Stimulated activated CD4-positive, alpha-beta T cell treated with anti-CD3 and anti-CD28 coated beads, Interleukin-4, amount 100 ng/mL, for 1 hour (primary cell): Measurements from ENCODE around the gene AGBL5.
"Not testable (repeated sequence)": the region's sequence is repeated elsewhere in the genome, so short reads cannot be mapped to it uniquely, and the experiment has no call there.

ENCODE experiments used
- DNase-seq: peaks from one replicate; pipeline ENCODE4 v3.0.0-alpha.2; 2020

AGBL5 gene

DNA sequence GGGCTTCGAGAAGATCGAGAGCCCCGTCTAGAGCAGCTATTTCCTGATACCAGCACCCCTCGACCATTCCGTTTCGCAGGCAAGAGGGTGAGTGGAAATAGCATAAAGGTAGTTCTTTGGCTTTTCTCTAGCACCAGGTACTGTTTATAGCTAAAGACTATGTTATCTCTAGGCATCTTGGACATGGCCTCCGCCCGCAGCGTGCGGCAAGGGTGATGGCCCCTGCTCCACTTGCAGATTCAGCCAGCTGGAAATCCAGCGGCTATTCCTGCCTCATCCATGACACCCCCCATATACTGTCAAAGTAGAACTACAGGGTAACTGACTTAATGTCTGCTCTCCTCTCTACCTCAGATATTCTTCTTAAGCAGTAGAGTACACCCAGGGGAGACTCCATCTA, 3.3 kb downstream of the AGBL5 start:
- DNase-seq = no peak

DNA sequence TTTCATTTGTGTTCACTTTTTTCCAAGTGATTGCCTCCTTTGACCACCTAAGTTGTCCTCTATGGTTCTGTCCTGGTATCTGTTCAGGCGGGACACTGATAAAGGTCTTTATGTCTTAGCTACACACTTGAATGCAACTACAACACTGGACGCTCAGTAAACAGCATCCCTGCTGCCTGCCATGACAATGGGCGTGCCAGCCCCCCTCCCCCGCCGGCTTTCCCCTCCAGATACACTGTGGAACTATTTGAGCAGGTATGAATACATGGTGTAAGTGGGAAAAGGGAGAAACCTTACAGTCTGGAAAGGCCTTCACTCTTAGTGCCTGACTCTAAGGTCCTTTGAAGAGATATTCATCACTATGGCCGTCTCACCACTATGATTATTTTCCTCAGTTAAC, 5.7 kb downstream of the AGBL5 start:
- no peak for DNase-seq

DNA sequence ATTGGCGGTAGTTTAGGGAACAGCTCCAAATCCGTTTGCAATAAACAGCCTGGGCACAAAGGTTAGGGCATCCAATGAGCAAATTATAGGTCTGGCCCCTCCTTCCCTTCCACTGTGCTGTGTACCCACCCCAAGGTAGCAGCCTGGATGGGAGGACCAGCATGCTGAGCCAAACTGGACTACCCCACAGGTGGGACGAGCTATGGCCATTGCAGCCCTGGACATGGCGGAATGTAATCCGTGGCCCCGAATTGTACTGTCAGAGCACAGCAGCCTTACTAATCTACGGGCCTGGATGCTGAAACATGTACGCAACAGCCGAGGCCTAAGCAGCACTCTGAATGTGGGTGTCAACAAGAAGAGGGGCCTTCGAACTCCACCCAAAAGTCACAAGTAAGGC, 6.7 kb downstream of the AGBL5 start:
- no peak for DNase-seq

DNA sequence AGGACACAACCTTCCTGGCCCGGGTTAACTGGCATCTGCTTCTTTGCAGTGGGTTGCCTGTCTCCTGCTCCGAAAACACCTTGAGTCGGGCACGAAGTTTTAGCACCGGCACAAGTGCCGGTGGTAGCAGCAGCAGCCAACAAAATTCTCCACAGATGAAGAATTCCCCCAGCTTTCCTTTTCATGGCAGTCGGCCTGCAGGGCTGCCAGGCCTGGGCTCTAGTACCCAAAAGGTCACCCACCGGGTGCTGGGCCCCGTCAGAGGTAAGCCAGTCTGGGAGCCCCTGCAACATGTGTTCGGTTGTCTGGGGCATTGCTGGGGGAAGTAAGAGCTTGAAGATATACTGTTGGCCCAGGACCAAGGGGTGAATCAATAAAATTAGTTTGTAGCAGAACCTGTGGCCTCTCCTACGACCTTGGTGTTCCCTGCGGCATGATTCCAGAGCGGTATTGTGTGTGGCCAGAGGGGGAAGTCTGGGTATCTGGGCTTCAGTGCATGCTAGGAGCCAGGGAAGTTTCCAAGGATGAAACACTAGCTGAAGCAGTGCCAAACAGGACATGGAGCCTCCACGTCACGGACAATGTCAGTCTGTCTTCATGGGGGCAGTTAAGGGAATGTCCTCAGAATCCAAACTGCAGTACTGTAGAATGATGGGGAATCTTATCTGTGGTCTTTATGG, 7.8 kb downstream of the AGBL5 start:
- DNase-seq = no peak

DNA sequence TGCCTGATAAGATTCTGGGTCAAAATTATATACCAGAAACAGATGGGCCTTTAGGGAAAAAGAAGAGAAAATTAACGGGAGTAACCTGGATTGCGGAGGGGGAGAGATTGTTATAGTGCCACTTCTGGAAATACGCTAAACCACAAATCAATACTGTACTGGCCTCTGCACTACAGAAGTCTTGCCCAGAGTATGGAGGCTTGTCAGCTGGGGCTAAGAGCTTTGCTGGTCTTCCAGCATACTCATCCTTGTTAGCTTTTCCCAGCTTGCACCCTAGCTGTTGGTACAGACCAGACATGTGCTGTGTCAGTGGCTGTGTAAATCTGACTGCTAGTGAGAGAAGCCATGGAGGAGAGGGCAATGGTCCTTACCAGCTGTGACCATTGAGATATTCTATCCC, 8.9 kb downstream of the AGBL5 start:
- no peak for DNase-seq

DNA sequence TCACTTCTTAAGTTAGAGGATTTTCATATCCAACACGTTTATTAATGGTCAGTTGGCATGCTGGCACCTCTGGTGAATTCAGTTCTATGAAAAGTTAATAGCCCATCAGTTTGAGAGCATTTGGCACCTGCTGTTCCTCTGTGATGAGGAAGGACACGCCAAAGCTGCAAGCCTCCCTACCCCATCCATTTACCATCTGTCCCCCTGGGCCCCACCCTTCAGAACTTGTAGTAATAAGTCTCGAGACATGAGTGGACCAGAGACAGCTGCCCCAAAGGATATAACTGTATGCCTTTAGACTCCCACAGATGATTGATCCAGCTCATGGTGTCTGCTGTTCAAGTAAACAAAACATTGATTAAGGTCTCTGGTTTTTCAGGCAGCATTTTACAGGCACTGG, 13.7 kb downstream of the AGBL5 start:
- DNase-seq = no peak

DNA sequence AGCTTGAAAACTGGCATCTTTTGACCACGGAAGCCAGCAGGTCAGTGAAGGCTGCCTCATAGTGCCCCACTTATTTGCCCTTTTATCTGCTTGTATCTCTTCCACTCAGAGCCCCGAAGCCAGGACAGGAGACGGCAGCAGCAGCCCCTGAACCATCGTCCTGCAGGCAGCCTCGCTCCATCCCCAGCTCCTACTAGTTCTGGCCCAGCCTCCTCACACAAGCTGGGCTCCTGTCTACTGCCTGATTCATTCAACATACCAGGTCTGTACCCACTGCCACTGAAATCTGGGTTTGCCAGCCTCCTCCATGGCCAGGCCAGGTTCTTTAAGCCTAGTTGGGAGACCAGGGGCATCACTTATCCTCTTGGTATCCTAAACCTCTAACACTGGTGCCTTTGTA, 15.9 kb downstream of the AGBL5 start:
- DNase-seq = no peak

DNA sequence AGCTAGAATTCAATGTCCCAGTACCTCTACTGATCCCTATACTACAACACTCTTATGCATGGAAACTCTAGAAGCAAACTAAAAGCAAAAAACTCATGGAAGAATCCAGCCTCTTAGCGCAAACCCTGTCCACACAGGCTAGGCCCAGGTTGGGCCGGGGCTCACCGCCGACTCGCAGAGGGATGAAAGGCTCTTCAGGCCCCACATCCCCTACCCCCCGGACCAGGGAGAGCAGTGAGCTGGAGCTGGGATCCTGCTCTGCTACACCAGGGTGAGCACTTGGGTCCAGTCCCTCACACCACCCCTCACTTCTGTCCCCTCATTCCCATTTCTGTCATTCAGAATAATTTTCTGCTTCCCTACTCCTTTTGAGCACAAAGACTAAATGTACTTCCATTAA, 18.0 kb downstream of the AGBL5 start:
- no peak for DNase-seq

DNA sequence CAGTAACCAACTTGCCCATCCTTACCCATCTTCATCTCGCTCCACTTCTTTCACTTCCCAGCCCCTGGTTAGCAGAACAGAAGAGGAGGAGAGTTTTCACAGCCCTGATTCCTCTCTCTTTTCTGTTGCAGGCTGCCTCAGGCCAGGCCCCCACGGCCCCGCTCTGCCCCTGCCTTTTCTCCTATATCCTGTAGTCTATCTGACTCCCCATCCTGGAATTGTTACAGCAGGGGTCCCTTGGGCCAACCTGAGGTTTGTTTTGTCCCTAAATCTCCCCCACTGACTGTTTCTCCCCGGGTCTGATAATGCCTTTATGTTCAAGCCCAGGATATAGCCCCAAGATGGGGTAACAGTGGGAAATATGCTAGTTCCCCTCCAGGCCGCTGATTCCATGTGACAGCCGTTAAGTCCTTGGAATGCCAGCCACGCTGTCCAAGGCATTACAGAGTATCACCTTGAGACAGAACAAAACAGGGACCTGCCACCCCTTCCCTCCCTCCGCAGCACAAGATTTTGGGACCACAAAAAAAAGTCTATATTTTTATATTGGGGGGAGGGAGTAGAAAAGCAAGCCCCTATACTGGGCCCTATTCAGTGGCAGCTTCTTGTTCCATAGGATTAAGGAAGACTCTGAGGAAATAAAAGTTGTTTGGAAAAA, 18.6 kb downstream of the AGBL5 start:
- no peak for DNase-seq

DNA sequence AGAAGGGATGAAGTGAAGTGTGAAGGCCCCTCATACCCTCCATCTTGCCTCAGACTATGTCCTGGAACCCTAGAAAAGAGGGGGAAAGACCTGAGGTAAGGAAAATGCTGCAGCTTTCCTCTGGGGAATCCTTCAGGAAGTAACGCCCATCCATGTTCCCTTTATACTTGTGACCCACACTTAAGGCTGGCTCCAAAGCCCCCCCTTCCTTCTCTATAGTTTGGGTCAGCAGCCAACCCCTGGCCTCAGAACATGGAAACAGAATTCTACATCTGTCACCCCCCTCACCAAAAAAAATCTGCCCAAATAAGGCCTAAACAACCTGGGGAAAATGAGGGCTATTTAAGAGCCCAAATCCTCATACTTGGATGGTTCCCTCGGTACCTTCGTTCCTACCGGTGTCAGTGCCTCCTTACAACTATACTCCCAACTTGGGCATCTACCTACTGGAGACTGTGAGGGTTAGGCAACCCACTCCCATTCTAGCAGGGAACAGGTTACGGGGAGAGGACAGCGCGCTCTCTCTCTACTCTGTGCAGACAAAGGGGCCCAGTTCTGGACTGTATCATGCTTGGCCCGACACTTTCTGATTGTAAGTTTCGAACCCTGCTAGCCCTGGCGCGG, 19.3 kb downstream of the AGBL5 start:
- no peak for DNase-seq

DNA sequence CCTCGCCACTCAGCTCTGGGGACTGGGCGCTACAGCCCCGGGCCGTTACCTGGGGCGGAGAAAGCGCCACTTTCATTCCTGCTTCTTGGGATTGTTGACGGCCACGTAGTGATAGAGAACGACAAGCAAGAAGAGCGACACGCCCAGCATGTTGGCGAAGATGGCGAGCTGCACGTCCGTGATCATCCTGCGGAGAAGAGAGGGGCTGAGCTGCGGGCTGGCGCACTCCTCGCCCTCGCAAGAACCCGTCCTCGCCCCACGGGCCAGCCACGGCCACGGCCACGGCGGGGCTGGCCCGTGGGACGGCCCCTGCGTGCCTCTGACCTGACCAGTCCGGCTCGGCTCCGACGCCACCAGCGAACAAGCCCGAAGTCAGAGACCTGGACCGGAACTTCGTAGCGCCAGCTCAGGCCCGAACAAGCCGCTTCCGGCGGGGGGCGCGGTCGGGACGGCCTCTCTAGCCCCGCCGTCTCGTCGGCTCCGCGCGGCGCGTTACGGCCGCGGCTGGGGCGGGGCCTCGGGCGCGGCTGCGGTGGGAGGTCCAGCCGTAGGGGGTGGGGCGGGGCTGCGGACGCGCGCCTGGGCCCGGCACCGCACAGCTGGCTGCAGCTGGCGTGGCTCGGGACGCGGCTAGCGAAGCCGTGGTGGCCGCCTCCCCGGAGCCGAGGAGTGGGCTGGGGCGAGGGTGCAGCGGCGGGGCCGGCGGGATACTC, 20.0 kb downstream of the AGBL5 start, which contains the start of gene OST4:
OST4 (minus strand) TSS at position 378 of the 713 bp plus-strand sequence.
- DNase-seq = peak; percentile 91

DNA sequence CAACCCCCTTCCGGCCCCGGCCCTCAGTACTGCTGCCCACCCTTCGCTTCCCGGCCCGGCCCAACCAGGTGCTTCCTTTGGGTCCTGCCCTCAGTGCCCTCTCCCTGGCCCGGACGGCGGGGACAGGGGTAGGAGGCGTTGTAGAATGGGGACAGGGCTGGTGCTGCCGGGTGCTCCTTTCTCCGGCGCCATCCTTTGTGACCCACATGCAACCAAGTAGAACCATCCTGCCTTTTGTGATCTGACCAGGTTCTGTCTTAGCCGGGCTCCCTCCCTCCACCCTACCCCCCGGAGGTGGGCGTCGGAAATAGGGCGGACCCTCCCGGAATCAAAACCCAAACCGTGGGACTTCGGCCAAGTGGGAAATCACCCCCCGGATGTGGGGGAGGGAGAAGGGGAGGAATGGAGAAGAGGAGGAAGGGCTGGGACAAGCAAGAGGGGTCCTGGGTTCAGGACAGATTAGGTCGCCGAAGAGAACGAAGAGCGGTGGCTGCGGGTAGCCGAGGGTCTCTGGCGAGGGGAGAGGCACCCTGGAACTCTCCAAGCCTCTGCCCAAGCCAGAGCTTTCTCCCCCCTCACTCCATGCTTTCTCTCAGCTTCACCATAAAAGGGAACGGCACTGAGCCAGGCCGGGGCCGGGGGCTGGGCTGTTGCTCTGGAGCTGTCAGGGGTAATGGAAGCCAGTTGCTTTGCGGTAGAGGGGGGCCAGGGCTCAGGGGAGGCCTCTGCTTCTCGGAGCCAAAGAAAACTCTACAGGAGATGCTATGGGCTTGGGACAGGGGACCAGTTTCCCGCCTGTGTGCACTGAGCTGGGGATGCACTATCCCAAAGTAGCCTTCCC, 20.7 kb downstream of the AGBL5 start:
- DNase-seq = peak; percentile 39

DNA sequence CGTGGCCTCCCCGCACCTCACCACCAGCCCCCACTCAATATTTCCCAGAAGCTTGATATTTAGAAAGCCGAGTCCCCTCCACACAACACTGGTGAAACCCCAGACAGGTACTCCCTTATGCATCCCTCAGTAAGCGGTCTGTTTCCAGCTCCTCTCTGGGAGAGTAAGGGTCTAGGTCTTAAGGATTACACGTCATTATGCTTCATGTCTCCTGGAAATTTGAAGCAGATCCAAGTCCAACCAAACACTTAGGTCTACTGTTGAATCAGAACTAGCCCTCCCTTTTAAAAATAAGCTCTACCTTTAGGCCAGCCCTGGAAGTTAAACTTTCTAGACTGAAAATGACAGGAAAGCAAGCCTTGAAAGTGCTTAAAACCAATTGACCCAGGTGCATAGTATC, 21.5 kb downstream of the AGBL5 start:
- no peak for DNase-seq

DNA sequence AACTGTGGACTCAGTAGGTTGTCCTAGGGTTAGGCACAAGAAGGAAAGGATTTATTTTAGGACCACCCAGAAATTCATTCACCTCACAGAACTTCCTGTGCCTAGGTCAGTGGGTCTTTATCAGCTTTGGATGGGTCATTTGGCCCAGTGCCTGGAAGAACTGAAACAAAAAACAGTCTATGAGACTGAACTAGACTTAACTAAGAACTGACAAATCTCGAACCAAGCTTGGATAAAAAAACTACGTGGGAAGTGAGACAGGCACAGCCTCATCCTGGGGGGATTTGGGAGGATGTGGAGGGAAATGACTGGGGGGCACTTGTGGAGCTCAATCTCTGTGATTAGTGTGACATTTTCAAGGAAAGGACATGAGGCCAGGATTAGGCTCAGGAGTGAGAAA, 22.3 kb downstream of the AGBL5 start:
- no peak for DNase-seq

DNA sequence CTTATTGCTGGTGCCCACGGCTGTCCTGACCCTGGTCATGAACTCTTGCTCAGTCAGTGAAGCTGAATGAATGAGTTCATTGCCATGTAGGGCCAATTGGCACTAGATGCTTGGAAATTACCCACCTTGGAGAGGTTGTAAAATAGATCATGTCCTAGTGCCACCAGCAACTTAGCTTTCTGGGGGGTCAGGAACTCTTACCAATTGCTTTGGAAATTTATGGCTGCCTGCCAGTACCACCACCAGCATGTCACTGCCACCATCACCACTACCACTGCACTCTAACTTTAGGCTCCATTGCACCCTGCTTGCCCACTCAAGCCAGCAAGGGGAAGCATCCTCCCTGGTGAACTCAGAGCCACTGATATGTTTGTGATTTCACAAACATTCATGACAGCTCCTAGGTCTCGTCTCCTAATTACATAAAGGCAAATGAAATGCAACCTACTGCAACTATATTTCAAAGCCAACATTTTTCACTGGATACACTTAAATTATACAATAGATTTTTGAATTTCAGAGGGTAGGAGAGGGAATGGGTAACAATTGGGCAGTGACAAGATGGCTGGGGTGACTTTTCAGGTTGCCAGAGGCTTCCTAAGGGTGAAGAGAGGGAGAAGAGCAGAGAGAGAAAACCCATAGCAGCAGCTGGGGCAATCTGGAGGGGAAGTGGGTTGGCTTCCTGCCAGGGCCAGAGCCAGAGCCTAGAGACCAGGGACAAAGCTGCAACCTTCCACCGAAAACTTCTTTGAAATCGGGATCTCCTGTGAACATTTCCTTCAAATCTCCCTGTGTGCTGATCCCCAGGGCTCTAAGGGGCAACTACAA, 23.5 kb downstream of the AGBL5 start:
- DNase-seq = peak; percentile 38

DNA sequence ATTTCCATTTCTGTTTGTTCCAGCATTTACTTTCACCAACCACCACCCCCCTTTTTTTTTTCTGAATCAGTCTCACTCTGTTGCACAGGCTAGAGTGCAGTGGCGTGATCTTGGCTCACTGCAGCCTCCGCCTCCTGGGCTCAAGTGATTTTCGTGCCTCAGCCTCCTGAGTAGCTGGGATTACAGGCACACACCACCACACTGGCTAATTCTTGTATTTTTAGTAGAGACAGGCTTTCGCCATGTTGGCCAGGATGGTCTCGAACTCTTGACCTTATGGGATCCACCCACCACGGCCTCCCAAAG, 24.1 kb downstream of the AGBL5 start:
- not testable (repeated sequence) for DNase-seq

DNA sequence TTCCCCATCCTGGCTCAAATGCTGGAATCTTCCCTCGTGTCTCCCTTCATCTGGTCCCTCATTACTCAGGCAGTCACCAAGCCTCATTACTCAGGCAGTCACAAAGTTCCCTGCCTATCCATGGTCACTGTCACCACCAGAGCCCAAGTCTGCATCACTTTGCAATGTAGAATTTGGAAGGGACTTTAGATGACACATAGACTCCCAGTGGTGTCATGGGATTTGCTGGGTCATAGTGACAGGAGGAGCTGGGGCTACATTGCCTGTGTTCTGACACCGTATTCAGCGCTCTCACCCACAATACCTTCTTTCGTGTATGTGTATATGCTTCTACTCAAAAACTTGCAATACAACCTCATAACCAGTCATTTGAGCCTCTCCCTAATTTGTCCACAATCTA, 24.9 kb downstream of the AGBL5 start:
- no peak for DNase-seq

DNA sequence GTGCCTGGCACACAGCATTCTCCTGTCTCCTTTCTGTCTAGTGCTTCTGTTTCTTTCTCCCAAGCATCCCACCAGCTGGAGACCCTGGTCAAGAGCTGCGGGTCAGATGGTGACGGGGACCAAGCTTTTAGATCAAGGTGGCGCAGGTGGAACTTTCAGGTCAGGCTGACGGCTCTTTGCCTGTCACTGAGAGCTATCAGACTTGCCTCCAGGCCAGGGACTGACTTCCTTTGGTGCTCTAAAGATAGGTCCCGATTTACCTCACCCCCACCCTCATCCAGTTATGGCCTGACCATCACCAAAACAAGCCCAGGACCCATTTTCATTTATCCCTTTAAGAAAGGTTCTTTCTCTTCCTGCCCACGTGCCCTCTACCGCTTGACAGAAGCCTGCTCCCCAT, 25.8 kb downstream of the AGBL5 start:
- DNase-seq = no peak

DNA sequence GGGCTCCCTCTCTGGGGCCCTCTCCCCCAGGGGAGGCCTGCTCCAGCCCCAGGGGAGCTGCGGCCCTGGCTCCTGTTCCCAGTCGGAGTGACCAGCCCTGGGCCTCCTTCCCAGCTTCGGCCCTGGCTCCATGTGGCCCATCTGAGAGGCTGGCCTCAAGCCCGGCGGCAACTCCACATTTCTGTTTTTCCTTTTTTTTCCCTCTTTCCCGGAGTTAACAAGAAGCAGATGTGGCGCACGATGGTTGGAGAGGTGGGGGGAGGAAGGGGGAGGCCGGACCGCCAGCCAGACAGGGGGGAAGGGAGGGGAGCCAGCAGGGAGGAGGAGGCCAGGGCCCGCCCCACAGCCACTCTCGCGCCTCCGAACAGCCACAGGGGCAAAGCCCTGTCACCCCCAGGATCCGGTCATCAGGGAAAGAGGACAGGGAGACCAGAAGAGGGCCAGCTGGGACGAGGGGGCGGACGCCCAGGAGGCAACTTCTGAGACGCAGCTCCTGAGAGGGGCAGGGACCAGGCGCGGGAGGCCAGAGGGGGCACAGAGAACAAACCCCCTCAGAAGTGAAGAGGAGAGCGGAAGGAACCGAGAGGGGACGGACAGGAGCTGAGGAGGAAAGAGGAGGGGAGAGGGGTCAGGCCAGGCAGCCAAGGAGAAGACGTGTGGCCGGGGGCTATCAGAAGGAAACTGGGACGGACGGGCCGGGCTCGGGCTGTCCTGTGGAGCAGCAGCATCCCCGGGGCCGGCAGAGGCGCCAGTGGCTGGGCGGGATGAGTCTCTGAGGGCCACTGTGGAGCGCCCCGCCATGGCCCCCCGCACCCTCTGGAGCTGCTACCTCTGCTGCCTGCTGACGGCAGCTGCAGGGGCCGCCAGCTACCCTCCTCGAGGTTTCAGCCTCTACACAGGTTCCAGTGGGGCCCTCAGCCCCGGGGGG, 27.1 kb downstream of the AGBL5 start, which contains the start of gene EMILIN1:
EMILIN1 (plus strand) TSS at position 349 of the 928 bp plus-strand sequence; CDS start at position 800, 451 bp downstream.
- DNase-seq = no peak

DNA sequence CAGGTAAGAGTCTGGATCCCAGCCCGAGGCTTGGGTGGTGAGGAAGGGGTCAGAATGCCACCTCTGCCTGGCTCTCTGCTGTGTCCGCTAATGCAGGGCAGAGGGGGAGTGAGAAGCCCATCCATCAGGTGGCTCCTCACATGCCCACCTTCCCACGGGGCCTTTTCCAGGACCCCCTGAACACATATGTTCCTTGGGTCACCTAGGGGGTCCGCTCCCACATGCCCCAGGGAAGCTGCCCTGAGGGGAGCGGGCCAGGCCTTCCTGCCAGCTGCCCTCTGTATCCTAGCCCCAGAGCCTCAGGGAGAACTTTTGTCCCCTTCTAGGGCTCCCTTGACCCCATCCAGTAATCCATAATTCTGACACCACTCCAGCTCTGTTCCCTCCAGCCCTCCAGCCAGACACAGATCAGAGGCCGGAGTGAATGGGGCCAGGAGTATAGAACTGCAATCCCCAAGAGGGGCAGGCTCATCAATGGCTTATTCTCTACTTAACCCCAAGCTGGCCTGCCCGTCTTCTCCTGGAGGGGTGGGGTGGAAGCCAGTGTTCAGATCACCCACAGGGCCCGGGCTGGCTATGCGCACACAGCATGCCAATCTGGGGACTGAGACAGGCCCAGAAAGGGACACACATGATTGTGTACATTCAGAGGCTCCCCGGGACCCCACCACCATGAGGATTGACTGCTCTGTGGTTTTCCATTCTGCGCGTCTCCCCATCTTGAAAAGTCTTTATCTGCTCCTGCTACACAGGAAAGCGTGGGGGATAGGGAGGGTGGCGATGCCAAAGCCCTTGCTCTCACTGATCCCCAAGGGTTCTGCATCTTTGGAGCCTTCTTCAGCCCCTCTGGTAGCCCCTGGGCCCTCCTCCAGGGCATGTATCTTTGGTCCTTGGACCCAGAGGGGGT, 28.0 kb downstream of the AGBL5 start:
- DNase-seq = no peak
